Hematopoietic multipotent progenitor cell treated with erythropoietin and hydrocortisone succinate and interleukin-3 and kit ligand, for 17 days (in vitro differentiated cells): ENCODE data around the gene PELI3.
A peak's percentile ranks its signal among the peaks of the same experiment; 100 is the strongest.
"Not testable (repeated sequence)": the region's sequence is repeated elsewhere in the genome, so short reads cannot be mapped to it uniquely, and the experiment has no call there.

Experiments used
- DNase-seq: peaks from one replicate; pipeline ENCODE4 v3.0.0-alpha.2; 2015; ENCODE audit warnings: low spot score

Gene PELI3, protein sequence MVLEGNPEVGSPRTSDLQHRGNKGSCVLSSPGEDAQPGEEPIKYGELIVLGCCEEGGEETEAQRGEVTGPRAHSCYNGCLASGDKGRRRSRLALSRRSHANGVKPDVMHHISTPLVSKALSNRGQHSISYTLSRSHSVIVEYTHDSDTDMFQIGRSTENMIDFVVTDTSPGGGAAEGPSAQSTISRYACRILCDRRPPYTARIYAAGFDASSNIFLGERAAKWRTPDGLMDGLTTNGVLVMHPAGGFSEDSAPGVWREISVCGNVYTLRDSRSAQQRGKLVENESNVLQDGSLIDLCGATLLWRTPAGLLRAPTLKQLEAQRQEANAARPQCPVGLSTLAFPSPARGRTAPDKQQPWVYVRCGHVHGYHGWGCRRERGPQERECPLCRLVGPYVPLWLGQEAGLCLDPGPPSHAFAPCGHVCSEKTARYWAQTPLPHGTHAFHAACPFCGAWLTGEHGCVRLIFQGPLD

DNA sequence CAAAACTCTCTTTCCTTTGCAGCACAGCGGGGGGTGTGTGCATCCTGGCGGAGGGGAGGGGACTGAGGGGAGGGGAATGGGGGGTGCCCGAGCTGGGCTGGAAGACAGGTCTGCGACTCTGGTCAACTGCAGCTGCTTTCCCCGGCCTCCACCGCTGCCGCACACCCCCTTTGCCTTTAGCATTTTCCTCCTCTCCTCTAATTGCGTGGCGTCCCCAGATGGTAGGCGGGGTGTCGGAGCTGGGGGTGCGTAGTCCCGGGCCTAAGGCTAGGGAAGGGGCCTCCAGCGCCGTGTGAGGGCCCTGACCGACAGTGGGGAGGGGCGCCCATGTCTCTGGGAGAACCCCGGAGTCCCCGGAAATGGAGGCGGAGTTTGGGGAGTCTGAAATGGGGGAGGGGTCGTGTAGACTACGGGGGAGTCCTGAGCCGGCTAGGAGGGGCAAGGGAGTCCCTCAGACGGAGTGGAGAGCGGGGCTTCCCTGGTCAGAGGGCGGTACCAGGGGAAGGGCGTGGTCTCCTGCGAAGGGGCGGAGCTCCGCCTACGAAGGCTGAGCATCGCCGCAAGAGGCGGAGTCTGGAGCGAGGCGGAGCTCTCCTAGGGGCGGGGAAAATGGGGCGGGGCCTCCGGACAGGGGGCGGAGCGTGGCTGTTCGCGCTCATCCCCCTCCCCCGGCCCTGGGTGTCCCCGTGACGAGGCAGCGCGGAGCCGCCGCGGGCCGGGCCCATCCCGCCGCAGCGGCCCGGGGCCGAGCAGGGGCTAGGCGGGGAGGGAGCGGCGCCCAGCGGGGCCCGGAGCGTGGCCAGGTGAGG lies at the start of gene PELI3:
PELI3 (plus strand) TSS at position 681 of the 809 bp plus-strand sequence. CDS start 1,224 bp downstream, outside the sequence.
- peak; percentile 88 for DNase-seq

DNA sequence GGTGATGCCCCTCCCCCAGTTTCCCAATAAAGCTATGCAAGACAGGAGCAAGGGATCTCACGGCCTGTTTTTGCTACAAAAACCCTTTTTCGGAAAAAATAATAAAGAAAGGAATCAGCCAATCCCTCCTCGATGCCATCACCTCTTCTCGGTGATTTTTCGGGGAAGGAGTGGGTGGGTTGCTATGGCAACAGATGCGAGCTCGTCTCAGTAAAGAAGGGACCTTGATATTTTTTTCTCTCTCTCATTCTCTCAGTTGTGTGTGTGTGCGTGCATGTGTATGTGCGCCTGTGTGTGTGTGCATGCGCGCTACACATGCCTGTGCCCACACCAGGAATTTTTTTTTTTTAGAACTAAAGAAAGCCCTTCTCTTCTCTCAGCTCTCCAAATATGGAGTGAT lies 49.7 kb upstream of the PELI3 start:
- DNase-seq, result no peak

DNA sequence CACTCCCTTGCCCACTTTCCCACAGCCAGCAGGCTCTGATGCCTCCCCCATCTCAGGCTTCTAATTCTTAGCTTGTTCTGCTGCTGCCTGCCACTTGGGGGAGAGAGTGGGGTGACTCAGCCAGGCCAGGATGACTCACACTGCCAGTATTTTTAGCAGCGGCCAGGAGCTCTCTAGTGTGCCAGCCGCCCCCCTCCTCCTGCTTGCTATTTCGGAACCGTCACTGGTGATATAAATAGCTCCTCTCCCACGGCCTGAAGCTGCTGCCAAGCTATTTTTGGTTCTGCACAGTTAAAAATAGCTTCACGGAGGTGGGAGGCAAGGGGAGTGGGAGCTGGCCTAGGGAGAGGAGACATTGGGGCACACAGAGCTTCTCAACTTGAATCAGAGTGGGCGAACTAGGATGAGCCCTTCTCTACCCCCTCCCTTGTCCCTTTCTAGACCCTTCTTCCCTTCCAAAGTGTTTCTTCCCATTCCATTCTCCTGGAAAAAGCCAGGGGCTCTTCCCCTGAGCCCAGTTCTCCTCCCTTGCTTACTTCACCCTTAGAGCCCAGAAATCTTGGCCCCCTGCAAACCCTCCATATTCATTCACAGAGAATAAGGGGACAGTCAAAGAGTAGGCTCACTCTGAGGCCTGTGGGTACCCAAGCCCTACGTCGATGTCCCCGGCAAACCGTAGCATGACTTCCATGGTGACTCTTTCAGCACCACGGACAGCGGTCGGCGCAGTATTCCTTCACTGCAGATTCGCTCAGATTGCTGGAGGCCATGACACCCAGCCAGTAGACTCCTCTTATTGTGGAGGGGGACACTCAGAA lies 48.3 kb upstream of the PELI3 start:
- DNase-seq, result peak; percentile 25

DNA sequence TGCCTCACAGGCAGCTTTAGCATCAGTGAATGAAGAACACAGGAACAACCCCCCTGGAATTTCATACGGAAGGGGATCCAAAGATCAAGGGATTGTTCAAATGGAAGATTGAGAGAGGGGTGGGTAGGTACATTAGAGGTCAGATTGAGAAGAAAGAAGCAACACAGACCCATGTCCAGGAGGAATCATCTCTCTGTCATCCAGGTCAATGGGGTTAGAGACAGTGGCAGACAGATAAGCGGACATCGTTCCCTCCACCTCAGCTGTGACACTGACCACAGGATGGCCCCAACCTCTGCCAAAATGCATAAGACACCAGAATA lies 47.8 kb upstream of the PELI3 start:
- no peak for DNase-seq

DNA sequence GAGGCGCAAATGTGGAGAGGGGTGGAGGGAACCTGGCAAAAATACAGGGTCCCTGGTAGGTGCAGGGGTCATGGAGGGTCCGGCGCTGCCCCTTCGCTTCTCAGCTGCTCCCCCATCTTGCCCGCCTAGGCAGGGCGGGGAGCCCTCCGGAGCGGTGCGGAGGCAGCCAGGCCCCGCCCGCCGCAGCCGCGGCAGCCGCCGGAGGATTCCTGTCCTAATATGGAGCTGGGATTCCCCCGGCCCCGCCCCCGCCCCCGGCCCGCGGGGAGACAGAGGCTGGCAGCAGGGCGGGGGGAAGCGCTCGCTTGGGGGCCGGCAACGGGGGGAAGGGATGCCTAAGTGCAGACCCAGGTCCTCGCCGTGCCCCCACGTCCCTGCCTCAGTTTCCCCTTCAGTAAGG lies 46.9 kb upstream of the PELI3 start:
- DNase-seq, result no peak

DNA sequence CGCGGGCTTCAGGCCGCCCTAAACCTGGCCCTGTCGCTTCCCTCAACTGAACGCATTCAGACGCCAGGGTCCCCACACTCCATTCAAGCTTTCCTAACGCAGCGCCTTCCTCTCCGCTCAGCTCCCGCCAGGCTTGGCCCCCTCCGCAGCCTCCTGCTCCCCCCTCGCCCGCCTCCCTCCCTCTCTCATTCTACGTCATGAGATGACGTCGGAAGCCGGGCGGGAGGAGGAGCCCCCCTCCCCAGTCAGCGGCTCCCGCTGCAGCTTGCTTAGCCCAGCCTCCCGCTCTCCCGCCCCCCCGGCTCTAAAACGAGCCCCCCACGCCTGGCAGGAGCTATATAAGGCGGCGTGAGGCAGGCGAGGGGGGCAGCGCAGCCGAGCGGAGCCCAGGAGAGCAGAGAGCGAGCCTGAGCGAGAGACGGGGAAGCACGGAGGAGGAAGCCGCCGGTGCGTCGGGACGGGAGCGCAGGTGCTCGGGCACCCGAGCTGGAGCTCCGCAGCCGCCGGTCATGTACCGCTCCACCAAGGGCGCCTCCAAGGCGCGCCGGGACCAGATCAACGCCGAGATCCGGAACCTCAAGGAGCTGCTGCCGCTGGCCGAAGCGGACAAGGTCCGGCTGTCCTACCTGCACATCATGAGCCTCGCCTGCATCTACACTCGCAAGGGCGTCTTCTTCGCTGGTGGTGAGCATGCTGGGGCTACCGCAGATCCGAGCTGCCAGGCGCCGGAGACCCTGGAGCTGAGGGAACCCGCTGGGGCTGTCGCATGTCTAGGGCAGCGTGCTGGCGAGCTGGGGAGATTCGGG lies 45.8 kb upstream of the PELI3 start, which contains the start of gene NPAS4:
NPAS4 (plus strand) TSS at position 365 of the 806 bp plus-strand sequence; CDS start at position 510, 145 bp downstream.
- DNase-seq, result no peak

DNA sequence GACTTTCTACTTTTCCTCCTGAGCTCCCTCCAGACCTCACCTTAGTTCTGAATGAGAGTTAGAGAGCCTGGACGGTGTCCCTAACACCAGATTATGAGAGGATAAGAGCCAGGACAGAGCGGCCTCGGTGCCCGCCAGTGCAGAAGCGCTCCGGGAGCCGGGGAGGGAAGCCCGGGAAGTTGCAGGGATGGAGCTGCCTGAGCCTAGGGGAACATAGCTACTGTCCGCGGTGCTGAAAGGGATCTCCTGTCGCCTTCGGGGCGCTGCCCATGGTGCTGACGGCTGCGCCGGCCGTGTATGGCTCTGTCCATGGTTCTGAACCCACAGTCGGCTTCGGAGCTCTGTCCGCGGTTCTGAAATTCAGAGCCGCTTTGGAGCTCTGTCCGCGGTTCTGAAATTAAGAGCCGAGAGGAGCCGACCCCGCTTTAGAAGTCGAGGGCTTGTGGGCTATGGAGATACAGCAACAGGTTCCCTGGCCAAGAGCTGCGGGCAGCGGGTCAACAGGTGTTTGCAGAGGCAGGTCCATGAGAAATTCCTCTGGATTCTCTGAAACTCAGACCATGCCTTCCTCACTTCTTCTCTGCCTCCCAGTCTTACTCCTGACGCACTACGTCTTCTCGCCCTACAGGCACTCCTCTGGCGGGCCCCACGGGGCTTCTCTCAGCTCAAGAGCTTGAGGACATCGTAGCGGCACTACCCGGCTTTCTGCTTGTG lies 45.1 kb upstream of the PELI3 start:
- peak; percentile 69 for DNase-seq

DNA sequence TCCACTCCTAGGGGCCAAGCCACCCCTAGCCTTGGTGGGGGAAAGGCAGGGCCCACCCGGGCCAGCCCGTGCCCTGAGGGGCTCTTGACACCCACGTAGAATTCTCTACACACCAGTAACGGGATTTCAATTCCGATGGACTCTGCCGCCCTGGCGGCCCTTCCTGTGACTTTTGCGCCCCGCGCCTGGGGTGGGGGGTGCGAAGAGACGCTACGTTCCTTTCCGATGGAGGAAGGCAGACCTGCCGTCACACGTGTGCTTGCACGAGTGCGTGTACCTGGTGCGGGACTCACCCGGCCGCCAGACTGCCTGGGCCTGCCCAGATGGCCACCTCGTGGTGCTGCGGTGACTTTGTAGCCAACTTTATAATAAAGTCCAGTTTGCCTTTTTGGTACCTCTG lies 40.4 kb upstream of the PELI3 start:
- no peak for DNase-seq

DNA sequence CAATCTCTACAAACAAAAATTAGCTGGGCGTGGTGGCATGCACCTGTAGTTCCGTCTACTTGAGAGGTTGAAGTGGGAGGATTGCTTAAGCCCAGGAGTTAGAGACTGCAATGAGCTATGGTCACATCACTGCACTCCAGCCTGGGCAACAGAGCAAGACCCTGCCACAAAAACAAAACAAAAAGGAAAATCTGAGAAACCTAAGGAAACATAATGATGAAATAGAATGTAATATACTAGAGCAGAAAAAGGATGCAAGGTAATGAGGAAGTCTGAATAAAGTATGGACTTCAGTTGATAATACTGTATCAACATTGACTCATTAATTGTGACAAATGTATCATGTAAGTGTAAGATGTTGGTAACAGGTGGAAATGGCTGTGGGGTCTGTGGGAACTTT lies 37.8 kb upstream of the PELI3 start:
- DNase-seq, result no peak

DNA sequence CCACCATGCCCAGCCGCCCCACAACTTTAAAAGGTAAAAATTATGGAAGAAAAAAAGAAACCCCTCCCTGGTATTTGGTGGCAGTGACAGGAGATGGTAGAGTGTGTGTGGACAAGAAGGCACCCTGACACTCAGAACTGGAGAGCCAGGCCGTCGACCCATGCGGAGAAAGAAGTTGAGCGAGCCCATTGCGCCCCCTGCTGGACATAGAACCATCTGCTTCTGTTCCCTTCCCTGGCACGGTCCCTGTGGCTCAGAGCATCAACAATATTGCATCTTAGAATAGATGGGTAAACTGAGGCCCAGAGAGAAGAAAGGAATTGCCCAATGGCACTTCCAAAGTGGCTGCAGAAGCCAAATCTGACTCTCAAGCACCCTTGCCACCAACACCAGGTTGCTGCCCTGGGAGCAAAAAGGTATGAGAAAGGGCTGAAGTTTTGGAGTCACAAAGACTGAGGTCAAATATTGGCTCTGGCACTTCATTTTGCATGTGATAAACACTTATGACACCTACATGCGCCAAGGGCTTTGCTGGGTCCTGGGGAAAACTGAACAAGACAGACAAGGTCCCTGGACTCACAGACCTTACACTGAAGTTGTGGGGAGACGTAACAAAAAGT lies 36.6 kb upstream of the PELI3 start:
- peak; percentile 72 for DNase-seq

DNA sequence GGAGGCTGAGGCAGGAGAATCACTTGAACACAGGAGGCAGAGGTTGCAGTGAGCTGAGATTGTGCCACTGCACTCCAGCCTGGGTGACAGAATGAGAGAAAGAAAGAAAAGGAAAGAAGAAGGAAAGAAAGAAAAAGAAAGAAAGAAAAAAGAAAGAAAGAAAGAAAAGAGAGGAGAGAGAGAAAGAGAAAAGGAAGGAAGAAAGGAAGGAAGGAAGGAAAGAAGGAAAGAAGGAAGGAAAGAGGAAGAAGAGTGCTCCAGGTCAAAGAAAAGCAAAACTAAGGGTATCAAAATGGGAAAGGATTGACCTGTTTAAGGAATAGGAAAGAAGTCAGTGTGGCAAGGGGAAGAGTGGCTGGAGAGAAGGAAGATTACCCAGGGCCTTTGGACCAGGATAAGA lies 35.4 kb upstream of the PELI3 start:
- DNase-seq, result not testable (repeated sequence)

DNA sequence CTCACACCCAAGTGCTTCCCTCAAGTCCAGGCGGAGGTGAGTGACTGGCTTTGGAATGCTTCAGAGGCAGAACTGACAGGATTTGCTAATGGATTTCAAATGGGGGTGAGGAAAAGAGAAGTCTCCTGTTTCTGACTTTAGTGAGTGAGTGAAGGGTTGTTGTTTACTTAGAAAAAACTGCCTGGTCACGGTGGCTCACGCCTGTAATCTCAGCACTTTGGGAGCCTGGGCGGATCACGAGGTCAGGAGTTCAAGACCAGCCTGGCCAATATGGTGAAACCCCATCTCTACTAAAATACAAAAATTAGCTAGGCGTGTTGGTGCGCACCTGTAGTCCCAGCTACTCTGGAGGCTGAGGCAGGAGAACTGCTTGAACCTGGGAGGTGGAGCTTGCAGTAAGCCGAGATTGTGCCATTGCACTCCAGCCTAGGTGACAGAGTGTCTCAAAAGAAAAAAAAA lies 34.8 kb upstream of the PELI3 start:
- DNase-seq, result not testable (repeated sequence)

DNA sequence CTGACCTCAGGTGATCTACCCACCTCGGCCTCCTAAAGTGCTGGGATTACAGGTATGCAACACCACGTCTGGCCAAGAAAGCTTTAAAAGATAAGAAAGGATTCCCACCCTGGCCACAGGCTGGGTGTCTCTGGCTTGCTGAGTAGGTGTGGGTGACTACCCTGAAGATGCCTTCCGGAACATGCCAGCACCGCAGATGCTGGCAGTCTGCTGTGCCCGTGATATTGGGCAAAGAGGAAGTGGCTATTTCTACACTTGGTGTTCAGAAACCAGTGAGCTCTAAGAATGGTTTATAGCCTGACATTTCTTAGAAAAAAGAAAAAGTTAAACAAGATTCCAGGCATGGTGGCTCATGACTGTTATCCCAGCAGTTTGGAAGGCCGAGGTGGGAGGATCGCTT lies 34.1 kb upstream of the PELI3 start:
- DNase-seq, result no peak

DNA sequence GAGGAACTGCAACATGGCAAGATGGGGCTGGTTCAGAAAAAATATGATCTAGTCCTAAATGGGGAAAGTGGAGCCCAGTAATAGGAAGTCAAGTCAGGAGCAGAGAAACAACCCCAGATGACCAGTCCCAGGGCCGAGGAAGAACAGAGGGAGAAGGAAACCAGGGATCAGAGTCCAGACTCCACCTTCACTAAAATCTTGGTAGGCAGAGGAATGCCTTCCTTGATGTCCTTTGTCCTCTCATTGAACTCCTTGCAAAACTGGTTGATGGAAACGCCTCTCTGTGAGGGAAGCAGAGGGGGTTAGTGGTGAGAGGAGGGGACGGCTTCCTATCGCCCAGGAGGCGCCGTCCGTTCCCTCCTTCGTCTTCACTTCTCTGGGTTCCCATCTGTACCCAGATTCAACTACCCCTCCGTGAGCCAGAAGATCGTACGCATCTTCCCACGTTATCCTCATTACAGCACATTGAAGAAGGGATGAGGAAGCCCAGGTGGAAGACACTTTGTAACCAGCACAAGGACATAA lies 28.7 kb upstream of the PELI3 start:
- DNase-seq, result no peak

DNA sequence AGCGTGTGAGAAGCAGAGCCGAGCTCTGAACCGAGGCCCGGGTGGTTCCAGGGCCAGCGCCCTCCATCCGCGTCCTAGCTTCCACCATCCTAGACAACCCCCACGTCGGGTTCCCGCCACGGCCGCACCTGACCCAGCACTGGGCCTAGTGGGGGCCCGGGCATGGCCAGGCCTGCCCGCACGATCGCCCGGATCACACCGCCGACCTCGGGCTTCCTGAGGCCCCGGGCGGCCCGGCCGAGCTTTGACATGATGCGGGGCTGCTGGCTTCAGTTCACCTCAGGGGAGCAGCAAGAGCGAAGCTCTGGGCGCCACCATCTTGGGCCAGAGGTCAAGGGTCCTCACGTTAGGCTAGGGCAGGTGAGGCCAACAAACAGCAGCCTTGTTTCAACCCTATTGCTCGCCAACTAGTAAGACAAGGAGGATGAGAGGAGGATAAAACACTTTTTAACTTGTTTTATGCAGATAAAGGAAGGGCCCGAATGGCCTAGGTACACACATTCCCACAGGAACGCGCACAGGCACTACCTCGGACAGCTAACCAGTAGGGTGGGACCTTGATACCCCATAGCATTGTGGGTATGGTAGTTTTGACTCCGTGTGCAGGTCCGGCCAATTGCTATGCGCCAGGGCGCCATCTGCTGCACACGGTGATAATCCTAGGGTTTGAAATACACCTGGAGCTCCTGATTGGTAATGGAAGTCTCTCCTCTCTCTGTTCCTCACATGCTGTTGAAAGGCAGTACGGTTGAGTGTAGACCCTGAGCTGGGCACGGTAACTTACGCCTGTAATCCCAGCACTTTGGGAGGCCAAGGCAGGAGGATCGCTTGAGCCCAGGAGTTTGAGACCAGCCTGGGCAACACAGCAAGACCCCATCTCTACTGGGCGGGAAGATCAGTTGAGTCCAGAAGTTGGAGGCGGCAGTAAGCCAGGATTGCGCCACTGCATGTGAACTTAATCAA lies 27.9 kb upstream of the PELI3 start, which contains the start of gene MRPL11:
MRPL11 (minus strand) TSS at position 345 of the 963 bp plus-strand sequence; CDS start at position 251, 94 bp downstream.
- DNase-seq, result peak; percentile 96

DNA sequence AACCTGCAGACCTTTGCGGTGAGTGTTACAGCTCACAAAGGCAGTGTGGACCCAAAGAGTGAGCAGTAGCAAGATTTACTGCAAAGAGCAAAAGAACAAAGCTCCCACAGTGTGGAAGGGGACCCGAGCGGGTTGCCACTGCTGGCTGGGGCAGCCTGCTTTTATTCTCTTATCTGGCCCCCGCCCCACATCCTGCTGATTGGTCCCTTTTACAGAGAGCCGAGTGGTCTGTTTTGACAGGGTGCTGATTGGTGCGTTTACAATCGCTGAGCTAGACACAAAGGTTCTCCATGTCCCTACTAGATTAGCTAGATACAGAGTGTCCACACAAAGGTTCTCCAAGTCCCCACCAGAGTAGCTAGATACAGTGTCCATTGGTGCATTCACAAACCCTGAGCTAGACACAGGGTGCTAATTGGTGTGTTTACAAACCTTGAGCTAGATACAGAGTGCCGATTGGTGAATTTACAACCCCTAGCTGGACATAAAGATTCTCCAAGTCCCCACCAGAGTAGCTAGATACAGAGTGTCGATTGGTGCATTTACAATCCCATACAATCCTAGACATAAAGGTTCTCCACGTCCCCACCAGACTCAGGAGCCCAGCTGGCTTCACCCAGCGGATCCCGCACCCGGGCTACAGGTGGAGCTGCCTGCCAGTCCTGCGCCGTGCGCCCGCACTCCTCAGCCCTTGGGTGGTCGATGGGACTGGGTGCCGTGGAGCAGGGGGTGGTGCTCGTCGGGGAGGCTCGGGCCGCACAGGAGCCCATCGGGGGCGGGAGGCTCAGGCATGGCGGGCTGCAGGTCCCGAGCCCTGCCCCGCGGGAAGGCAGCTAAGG lies 26.4 kb upstream of the PELI3 start:
- DNase-seq, result not testable (repeated sequence)

DNA sequence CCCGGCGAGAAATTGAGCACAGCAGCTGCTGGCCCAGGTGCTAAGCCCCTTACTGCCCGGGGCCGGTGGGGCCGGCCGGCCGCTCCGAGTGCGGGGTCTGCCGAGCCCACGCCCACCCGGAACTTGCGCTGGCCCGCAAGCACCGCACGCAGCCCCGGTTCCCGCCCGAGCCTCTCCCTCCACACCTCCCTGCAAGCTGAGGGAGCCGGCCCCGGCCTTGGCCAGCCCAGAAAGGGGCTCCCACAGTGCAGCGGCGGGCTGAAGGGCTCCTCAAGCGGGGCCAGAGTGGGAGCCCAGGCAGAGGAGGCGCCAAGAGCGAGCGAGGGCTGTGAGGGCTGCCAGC lies 25.8 kb upstream of the PELI3 start:
- DNase-seq, result not testable (repeated sequence)

DNA sequence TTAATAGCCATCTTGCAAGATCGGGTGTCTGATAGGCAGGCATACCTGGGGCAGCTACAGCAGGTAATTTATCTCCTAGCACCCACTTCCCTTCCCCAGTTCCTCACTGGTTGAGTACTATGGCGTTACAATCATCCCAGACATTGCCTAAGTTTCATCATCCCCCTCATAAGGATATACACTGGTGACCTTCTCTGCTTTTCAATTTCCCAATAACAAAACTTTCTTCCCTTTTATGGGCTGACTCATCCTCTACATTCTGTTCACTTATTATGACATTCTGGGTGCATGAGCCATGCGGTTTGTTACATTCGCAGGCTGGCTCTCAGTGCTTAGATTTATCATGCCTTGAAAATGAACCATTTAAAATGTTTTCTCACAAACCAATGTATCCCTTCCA lies 23.1 kb upstream of the PELI3 start:
- no peak for DNase-seq
